ENCODE measurements around the gene TRPV5.

Gene TRPV5

GRCh38 chr7:142942746-142943145 is 9.2 kb upstream of the TRPV5 start:
- TF ChIP-seq CTCF (conservative IDR thresholded peaks at IDR 0.05; ENCODE audit: control insufficient read depth, insufficient read depth, low read depth, low read length), result no peak

GRCh38 chr7:142941541-142941940 is 8.0 kb upstream of the TRPV5 start:
- DNase-seq (ENCODE audit: low read depth), result no peak
- no peak for TF ChIP-seq CTCF (conservative IDR thresholded peaks at IDR 0.05; ENCODE audit: control insufficient read depth, insufficient read depth, low read depth, low read length)
- H3K4me3 ChIP-seq (ENCODE audit: control insufficient read depth, low read depth, low read length), result no peak overlapping the region

More at GRCh38 chr7:142942746-142943145, 9.2 kb upstream of the TRPV5 start:
- no peak overlapping the region for H3K4me3 ChIP-seq (ENCODE audit: control insufficient read depth, low read depth, low read length)
- no peak for DNase-seq (ENCODE audit: low read depth)

- no peak for DNase-seq (ENCODE audit: low read depth)
- H3K4me3 ChIP-seq (ENCODE audit: control insufficient read depth, low read depth, low read length), result no peak overlapping the region
- no peak for TF ChIP-seq CTCF (conservative IDR thresholded peaks at IDR 0.05; ENCODE audit: control insufficient read depth, insufficient read depth, low read depth, low read length)
These were observed 7.5 kb upstream of the TRPV5 start for GRCh38 chr7:142940966-142941535.

- TF ChIP-seq CTCF (conservative IDR thresholded peaks at IDR 0.05; ENCODE audit: control insufficient read depth, insufficient read depth, low read depth, low read length), result no peak
- no peak for DNase-seq (ENCODE audit: low read depth)
- H3K4me3 ChIP-seq (ENCODE audit: control insufficient read depth, low read depth, low read length), result no peak within 1 kb of the TSS
These were observed 5.8 kb upstream of the TRPV5 start, which contains the start of gene LLCFC1 for GRCh38 chr7:142939226-142939910. TSS of gene LLCFC1 (plus strand) at chr7:142939484. CDS start at chr7:142939622, 138 bp downstream.

- DNase-seq (ENCODE audit: low read depth), result no peak
- no peak for TF ChIP-seq CTCF (conservative IDR thresholded peaks at IDR 0.05; ENCODE audit: control insufficient read depth, insufficient read depth, low read depth, low read length)
- no peak overlapping the region for H3K4me3 ChIP-seq (ENCODE audit: control insufficient read depth, low read depth, low read length)
These were observed 5.1 kb upstream of the TRPV5 start for GRCh38 chr7:142938611-142939010.

- DNase-seq (ENCODE audit: low read depth), result no peak
- TF ChIP-seq CTCF (conservative IDR thresholded peaks at IDR 0.05; ENCODE audit: control insufficient read depth, insufficient read depth, low read depth, low read length), result no peak
- no peak overlapping the region for H3K4me3 ChIP-seq (ENCODE audit: control insufficient read depth, low read depth, low read length)
These were observed 2.5 kb upstream of the TRPV5 start for GRCh38 chr7:142935941-142936565.
